Ectodermal cell (in vitro differentiated cells): Measurements from ENCODE around the gene FAM83G.

Experiments used
- H3K27ac ChIP-seq: 2 replicates; pipeline ENCODE4 v1.7.0; 2013; ENCODE audit warnings: mild to moderate bottlenecking, low read depth, low read length; ENCODE audit not compliant: insufficient read depth, poor library complexity, severe bottlenecking
- H3K27me3 ChIP-seq: 2 replicates; pipeline ENCODE4 v1.7.0; 2013; ENCODE audit warnings: mild to moderate bottlenecking, low read length; ENCODE audit not compliant: insufficient read depth, control insufficient read depth, poor library complexity, severe bottlenecking
- H3K36me3 ChIP-seq: one replicate; pipeline ENCODE4 v1.7.0; 2013; ENCODE audit warnings: low read length; ENCODE audit not compliant: control insufficient read depth, insufficient read depth
- H3K4me1 ChIP-seq: one replicate; pipeline ENCODE4 v1.7.0; 2013; ENCODE audit warnings: low read length; ENCODE audit not compliant: control insufficient read depth, insufficient read depth
- H3K4me3 ChIP-seq: 2 replicates; pipeline ENCODE4 v1.7.0; 2013; ENCODE audit warnings: low read depth, low read length, control low read depth; ENCODE audit not compliant: insufficient read depth
- H3K9me3 ChIP-seq: 2 replicates; pipeline ENCODE4 v1.7.0; 2013; ENCODE audit warnings: mild to moderate bottlenecking, low read length, moderate library complexity; ENCODE audit not compliant: control insufficient read depth
- WGBS, 2 experiments: methylation state at CpG; one replicate each; pipeline ENCODE4 v1.1.7; 2013; ENCODE audit warnings: missing lambda C conversion rate in 2 of 2; 5-methylcytosine and 5-hydroxymethylcytosine counted together

Gene FAM83G

DNA sequence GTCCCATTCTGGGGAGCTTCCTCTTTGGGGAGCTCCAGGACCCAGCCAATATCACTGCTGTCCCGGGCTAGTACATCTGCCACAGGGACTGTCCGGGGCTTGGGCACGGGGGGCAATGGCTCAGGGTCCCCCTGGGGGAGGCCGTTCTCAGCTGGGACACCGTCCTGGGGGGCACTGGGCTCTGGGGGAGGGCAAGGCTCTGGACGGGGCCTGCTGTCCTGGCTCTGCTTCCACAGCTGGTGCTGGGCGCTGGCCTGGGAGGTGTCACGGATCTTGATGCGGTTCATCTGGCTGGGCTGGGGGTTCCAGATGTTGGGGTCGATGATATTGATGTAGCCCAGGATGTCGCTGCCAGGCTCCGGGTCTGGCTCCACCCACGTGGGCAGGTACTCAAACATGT, 26.5 kb downstream of the FAM83G start:
- peaks cover 16% of the 10 kb centered on the region for H3K4me1 ChIP-seq
- H3K9me3 ChIP-seq, result no peaks in the 10 kb centered on the region
- no peaks in the 10 kb centered on the region for H3K27me3 ChIP-seq
- 95 to 96% methylated on average over 13 of the region's 13 CpGs for WGBS, 2 experiments
- peaks cover 17% of the 10 kb centered on the region for H3K36me3 ChIP-seq
- no peak overlapping the region for H3K4me3 ChIP-seq
- H3K27ac ChIP-seq, result no peak overlapping the region

DNA sequence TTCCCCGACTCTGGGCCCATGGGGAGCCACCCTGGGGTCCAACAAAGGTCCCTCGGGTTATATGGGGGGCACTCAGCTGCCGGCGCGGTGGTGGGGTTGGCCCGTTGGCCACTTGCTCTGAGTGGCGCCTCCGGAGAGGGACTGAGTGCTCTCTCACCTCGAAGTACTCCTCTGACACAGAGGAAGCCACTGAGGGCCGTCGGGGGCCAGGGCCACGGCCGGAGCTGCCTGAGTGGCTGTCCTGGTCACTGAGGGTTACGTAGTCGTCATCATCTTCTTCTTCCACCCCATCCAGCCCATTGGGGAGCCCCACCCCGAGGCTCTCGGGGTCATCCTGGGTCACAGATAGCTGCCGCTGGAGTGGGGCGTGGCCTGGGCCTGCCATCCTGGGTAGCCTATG, 26.9 kb downstream of the FAM83G start:
- peaks cover 17% of the 10 kb centered on the region for H3K36me3 ChIP-seq
- no peak overlapping the region for H3K27ac ChIP-seq
- WGBS, 2 experiments, result 95% methylated on average over 19 of the region's 19 CpGs
- no peak overlapping the region for H3K4me3 ChIP-seq
- no peaks in the 10 kb centered on the region for H3K9me3 ChIP-seq
- H3K27me3 ChIP-seq, result no peaks in the 10 kb centered on the region
- peaks cover 16% of the 10 kb centered on the region for H3K4me1 ChIP-seq

DNA sequence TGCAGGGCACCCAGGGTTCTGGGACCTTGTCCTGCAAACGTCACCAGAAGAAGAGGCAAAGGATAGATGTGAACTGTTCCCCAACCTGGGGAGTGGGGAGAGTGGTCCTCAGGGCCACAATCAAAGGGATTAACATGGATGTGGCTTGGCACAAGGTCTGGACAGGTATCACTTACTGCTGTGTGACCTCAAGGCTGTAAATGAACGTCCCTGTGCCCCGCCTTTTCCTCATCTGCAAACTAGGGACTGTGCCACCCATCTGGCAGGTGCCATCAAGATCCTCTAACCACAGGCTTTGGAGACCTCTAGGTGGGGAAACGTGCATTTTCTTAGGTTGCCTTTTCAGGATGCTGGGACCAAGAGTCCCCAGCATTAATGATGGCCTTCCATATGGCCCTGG, 27.5 kb downstream of the FAM83G start:
- Histone ChIP-seq H3K27ac (no peak overlapping the region), H3K4me1 (peaks cover 11% of the 10 kb centered on the region)
- 95 to 97% methylated on average over 4 of the region's 4 CpGs for WGBS, 2 experiments

DNA sequence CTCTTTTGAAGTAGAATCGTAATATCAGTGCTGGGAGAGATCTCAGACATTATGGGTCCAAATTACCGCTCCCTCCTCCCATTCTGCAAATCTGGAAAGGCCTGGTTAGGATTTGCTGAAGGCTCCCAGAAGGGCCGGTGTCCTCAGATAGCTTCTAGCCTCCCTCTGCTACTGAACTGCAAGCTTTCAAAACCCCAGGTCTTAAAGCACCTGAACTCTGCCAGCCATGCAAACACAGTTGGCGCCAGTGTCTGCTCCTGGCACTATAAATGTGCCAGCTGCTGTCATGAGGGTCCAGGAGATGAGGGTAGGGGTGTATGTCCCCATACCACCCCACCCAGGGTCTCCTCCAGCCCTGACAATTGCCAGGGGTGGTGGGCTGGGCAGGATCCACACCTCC, 28.4 kb downstream of the FAM83G start:
- peaks cover 3% of the 10 kb centered on the region for H3K4me1 ChIP-seq
- H3K27ac ChIP-seq, result no peak overlapping the region
- WGBS, 2 experiments, result 82 to 87% methylated on average over 4 of the region's 4 CpGs
- no peak overlapping the region for H3K4me3 ChIP-seq
- no peaks in the 10 kb centered on the region for H3K27me3 ChIP-seq
- no peaks in the 10 kb centered on the region for H3K9me3 ChIP-seq
- H3K36me3 ChIP-seq, result peaks cover 17% of the 10 kb centered on the region

More for the DNA sequence above, 27.5 kb downstream of the FAM83G start:
- no peaks in the 10 kb centered on the region for H3K9me3 ChIP-seq
- H3K36me3 ChIP-seq, result peaks cover 17% of the 10 kb centered on the region
- no peak overlapping the region for H3K4me3 ChIP-seq
- H3K27me3 ChIP-seq, result no peaks in the 10 kb centered on the region

DNA sequence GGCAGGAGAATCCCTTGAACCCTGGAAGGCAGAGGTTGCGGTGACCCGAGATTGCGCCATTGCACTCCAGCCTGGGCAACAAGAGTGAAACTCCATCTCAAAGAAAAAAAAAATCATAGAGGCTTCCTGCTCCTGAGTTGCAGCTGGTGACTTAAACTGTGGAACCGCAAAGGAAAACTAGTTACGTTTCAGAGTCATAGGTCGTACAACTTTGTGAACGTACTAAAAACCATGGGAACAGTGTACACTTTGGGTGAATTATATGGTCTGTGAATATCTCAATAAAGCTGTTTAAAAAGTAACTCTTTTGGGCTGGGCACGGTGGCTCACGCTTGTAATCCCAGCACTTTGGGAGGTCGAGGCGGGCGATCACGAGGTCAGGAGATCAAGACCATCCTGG, 29.0 kb downstream of the FAM83G start:
- WGBS, 2 experiments, result 91 to 96% methylated on average over 13 of the region's 13 CpGs
- H3K9me3 ChIP-seq, result no peaks in the 10 kb centered on the region
- H3K4me1 ChIP-seq, result no peaks in the 10 kb centered on the region
- H3K27ac ChIP-seq, result no peak overlapping the region
- H3K36me3 ChIP-seq, result peaks cover 17% of the 10 kb centered on the region
- no peak overlapping the region for H3K4me3 ChIP-seq
- no peaks in the 10 kb centered on the region for H3K27me3 ChIP-seq

DNA sequence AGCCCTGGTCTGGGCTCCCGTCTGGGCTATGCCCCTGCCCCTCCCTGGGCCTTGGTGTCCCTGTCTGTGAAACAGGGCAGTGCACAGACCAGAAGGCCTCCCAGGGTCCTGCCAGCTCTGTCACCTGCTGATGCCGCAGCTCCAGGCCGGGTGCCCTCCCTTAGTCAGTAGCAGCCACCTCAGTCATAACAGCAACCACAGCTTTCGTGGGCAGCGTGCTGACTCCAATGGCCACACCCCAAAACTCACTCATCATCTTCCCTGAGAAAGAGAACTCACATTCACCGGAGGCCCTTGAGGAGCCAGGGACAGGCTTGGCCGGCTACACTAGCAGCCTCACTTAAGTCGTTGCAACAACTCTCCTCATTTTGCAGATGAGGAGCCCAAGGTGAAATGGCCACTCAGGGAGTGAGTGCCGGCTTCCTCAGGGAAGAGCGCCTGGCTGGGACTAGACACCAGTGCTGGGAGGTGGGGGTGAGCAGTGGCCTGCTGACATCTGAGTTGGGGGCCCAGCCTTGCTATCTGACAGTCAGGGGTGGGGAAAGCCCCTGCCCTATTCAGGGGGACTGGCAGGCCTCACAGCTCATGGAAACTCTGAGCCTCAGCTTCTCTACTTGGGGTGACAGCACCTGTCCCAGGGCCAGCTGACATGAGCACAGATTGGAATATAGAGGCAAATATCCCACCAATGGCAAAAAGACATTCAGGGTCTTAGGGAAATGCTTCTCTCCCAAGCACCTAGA, 30.0 kb downstream of the FAM83G start:
- 92 to 94% methylated on average over 10 of the region's 10 CpGs for WGBS, 2 experiments
- peaks cover 17% of the 10 kb centered on the region for H3K36me3 ChIP-seq

DNA sequence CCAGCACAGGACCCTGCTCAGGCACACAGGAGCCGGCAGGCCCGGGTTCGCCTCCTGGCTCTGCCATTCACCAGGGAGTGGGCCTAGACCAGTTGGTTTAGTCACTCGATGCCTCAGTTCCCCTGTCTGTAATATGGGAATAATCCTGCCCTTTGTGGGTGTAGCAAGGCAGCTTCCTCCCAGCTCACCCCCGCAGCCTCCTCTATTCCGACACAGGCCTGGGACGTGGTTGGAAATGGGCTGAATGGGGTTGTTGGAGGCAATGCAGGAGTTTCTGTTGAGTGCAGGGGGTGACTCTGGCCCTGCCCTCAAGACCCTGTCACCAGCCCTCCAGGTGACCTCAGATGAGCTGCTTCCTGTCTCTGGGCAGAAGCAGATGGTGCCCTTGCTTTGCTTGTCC, 32.8 kb downstream of the FAM83G start:
- Histone ChIP-seq H3K27ac (no peak overlapping the region), H3K9me3 (no peaks in the 10 kb centered on the region), H3K27me3 (no peaks in the 10 kb centered on the region), H3K4me3 (no peak overlapping the region), H3K36me3 (peaks cover 3% of the 10 kb centered on the region), H3K4me1 (peaks cover 28% of the 10 kb centered on the region)
- 95 to 97% methylated on average over 7 of the region's 7 CpGs for WGBS, 2 experiments

More for the DNA sequence above, 30.0 kb downstream of the FAM83G start:
- Histone ChIP-seq H3K9me3 (no peaks in the 10 kb centered on the region), H3K4me1 (peaks cover under 1% of the 10 kb centered on the region), H3K27me3 (no peaks in the 10 kb centered on the region), H3K4me3 (no peak overlapping the region), H3K27ac (no peak overlapping the region)

DNA sequence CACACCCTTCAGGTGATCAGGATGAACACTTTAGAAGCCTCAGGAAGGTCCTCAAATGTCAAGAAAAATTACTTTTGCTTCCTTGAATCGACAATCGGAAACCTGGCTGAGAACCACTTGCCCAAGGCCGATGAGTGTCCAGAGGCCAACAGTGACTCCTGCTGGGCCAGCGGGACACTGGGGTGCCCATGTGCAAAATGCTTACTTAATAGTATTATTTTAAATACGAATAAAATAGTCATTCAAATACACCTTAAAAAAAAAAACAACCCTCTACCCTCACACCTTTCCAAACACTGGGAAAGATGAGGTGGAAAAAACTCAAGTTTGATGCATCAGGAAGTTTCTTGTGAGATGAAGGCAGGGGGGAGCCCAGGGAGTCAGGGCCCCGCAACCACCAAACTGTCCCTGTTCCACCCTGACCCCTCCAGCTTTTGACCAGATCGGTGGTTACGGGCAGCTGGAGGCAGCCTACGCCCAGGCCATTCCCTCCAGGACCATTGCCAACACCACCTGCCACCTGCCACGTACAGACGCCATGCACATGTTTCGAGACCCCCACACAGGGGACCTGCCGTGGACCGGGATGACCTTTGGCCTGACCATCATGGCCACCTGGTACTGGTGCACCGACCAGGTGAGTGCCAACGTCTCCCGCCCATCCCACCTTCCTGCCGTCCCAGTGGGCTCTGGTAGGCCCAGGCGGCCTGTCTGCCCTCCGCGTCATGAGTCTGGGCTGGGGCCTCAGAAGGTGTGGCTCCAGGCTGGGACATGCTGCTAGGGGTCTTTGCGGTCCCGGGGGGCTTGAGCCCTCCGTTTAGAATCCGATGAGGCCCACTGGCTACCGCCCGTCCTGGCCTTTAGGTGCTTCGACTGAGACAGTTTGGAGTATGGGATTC, 33.7 kb downstream of the FAM83G start:
- H3K36me3 ChIP-seq, result peaks cover 3% of the 10 kb centered on the region
- H3K4me3 ChIP-seq, result no peak overlapping the region
- H3K27ac ChIP-seq, result no peak overlapping the region
- WGBS, 2 experiments, result 93 to 94% methylated on average over 26 to 27 of the region's 28 CpGs
- H3K27me3 ChIP-seq, result no peaks in the 10 kb centered on the region
- H3K9me3 ChIP-seq, result no peaks in the 10 kb centered on the region
- peaks cover 30% of the 10 kb centered on the region for H3K4me1 ChIP-seq

DNA sequence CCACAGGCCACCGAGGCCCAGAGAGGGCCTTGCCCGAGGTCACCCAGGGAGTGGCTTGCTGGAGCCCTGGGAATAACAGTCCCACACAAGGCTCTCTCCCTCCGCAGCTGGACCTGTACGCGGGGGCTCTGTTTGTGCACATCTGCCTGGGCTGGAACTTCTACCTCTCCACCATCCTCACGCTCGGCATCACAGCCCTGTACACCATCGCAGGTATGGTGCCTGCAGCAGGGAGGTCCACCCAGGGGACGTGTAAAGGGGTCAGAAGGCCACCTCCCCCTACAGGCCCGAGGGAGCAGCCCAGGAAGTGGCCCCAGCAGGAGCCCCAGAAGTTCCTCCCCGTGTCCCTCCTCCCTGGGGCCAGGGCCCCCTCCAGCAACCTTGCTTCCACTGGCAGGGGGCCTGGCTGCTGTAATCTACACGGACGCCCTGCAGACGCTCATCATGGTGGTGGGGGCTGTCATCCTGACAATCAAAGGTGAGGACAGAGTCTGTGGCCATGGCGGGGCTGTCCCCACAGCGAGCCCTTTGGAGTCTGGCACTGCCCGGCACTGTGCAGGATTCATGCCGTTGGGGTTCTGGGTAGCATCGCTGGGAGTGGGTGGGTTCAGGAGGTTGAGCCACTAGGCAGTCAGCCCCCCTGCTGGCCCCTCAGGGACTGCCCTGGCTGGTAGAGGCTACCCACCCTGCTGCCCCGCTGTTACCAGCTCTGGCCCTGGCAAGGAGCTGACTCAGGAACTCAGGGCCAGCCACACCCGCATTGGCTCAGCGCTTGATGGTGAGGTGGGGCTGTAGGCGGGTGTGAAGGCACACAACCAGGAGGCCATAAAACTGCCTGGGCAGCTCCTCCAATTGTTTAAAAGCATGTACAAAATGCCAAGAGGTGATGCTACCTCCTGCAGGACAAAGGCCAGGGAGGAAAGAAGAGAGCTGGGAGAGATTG, 35.3 kb downstream of the FAM83G start:
- 88 to 90% methylated on average over 23 of the region's 23 CpGs for WGBS, 2 experiments
- Histone ChIP-seq H3K4me3 (no peak overlapping the region), H3K4me1 (peaks cover 30% of the 10 kb centered on the region), H3K27me3 (no peaks in the 10 kb centered on the region), H3K9me3 (no peaks in the 10 kb centered on the region), H3K27ac (no peak overlapping the region), H3K36me3 (no peaks in the 10 kb centered on the region)
